Measurements from ENCODE around the gene SH3GL3. TPM values are rescaled to one million over a fixed set of nuclear protein-coding genes. Genes with fewer than 3 reads are reported as not detected.

The SH3GL3 gene
- total and polyA plus RNA-seq, 2 of the 8 experiments (the other 6 are each of a cell fraction or from before 2014, with no cell fraction given): 14.1 to 19.1 TPM

DNA sequence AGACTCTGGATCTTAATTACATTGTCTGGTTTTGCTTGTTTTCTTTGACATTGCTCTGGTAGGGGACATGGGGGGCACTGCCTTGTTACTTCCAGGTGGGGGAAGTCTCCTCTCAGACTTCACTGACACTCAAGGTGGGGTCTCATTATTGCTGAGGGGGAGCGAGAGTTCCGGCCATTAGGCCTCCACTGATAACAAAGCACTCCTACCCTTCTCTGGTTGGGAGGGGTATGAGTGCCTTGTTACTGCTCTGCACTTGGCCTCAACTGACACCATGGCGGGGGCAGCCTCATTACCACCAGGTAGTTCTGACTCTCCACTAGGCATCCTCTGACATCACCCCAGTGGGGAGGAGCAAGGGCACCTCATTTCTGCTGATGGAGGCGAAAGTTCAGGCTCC lies 25.7 kb downstream of the SH3GL3 start (continued):
- TF ChIP-seq, protein P1, sequence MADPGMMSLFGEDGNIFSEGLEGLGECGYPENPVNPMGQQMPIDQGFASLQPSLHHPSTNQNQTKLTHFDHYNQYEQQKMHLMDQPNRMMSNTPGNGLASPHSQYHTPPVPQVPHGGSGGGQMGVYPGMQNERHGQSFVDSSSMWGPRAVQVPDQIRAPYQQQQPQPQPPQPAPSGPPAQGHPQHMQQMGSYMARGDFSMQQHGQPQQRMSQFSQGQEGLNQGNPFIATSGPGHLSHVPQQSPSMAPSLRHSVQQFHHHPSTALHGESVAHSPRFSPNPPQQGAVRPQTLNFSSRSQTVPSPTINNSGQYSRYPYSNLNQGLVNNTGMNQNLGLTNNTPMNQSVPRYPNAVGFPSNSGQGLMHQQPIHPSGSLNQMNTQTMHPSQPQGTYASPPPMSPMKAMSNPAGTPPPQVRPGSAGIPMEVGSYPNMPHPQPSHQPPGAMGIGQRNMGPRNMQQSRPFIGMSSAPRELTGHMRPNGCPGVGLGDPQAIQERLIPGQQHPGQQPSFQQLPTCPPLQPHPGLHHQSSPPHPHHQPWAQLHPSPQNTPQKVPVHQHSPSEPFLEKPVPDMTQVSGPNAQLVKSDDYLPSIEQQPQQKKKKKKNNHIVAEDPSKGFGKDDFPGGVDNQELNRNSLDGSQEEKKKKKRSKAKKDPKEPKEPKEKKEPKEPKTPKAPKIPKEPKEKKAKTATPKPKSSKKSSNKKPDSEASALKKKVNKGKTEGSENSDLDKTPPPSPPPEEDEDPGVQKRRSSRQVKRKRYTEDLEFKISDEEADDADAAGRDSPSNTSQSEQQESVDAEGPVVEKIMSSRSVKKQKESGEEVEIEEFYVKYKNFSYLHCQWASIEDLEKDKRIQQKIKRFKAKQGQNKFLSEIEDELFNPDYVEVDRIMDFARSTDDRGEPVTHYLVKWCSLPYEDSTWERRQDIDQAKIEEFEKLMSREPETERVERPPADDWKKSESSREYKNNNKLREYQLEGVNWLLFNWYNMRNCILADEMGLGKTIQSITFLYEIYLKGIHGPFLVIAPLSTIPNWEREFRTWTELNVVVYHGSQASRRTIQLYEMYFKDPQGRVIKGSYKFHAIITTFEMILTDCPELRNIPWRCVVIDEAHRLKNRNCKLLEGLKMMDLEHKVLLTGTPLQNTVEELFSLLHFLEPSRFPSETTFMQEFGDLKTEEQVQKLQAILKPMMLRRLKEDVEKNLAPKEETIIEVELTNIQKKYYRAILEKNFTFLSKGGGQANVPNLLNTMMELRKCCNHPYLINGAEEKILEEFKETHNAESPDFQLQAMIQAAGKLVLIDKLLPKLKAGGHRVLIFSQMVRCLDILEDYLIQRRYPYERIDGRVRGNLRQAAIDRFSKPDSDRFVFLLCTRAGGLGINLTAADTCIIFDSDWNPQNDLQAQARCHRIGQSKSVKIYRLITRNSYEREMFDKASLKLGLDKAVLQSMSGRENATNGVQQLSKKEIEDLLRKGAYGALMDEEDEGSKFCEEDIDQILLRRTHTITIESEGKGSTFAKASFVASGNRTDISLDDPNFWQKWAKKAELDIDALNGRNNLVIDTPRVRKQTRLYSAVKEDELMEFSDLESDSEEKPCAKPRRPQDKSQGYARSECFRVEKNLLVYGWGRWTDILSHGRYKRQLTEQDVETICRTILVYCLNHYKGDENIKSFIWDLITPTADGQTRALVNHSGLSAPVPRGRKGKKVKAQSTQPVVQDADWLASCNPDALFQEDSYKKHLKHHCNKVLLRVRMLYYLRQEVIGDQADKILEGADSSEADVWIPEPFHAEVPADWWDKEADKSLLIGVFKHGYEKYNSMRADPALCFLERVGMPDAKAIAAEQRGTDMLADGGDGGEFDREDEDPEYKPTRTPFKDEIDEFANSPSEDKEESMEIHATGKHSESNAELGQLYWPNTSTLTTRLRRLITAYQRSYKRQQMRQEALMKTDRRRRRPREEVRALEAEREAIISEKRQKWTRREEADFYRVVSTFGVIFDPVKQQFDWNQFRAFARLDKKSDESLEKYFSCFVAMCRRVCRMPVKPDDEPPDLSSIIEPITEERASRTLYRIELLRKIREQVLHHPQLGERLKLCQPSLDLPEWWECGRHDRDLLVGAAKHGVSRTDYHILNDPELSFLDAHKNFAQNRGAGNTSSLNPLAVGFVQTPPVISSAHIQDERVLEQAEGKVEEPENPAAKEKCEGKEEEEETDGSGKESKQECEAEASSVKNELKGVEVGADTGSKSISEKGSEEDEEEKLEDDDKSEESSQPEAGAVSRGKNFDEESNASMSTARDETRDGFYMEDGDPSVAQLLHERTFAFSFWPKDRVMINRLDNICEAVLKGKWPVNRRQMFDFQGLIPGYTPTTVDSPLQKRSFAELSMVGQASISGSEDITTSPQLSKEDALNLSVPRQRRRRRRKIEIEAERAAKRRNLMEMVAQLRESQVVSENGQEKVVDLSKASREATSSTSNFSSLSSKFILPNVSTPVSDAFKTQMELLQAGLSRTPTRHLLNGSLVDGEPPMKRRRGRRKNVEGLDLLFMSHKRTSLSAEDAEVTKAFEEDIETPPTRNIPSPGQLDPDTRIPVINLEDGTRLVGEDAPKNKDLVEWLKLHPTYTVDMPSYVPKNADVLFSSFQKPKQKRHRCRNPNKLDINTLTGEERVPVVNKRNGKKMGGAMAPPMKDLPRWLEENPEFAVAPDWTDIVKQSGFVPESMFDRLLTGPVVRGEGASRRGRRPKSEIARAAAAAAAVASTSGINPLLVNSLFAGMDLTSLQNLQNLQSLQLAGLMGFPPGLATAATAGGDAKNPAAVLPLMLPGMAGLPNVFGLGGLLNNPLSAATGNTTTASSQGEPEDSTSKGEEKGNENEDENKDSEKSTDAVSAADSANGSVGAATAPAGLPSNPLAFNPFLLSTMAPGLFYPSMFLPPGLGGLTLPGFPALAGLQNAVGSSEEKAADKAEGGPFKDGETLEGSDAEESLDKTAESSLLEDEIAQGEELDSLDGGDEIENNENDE (IDR thresholded peaks at IDR 0.05; ENCODE audit: insufficient replicate concordance, low read length): no peak
- TF ChIP-seq CEBPB (IDR thresholded peaks at IDR 0.05; ENCODE audit: low read depth, low read length) (no peak), CBX5 (IDR thresholded peaks at IDR 0.05; ENCODE audit: low read depth, low read length) (no peak), ASH2L (IDR thresholded peaks at IDR 0.05; ENCODE audit: low read length) (no peak), MAFK (IDR thresholded peaks at IDR 0.05; ENCODE audit: low read depth, low read length) (no peak), JUN (IDR thresholded peaks at IDR 0.05; ENCODE audit: low read depth, low read length) (no peak), TAF1 (IDR thresholded peaks at IDR 0.05; ENCODE audit: low read depth, low read length) (no peak), HDAC2 (IDR thresholded peaks at IDR 0.05; ENCODE audit: borderline replicate concordance in 1 of 2, low read depth in 2 of 2, low read length in 2 of 2) (no peak)

Measured in H1 (cell line).